Neutrophil (primary cell): ENCODE data around the gene SLC7A1.

Experiments used
- H3K27ac ChIP-seq: fragments of 200-600 bp; sonication (generic); 2 replicates; pipeline ENCODE4 v1.5.1; 2016; ENCODE audit warnings: mild to moderate bottlenecking, moderate library complexity
- H3K27me3 ChIP-seq: fragments of 200-600 bp; sonication (generic); 2 replicates; pipeline ENCODE4 v1.6.0; 2016; ENCODE audit warnings: mild to moderate bottlenecking
- H3K36me3 ChIP-seq: fragments of 200-600 bp; sonication (generic); 2 replicates; pipeline ENCODE4 v1.5.1; 2017
- H3K4me1 ChIP-seq, 2 experiments: fragments of 200-600 bp in 1 of 2; sonication (generic) in 1 of 2; 1 replicate in 1 of 2; 2 replicates in 1 of 2; pipeline versions ENCODE4 v1.5.1 to v1.6.1; 2013 to 2016; ENCODE audit warnings: low read depth in 1 of 2, low read length in 1 of 2, mild to moderate bottlenecking in 1 of 2, moderate library complexity in 1 of 2; ENCODE audit not compliant: control insufficient read depth in 1 of 2, insufficient read depth in 1 of 2
- H3K4me3 ChIP-seq, 2 experiments: fragments of 200-600 bp in 1 of 2; sonication (generic) in 1 of 2; 1 replicate in 1 of 2; 2 replicates in 1 of 2; pipeline ENCODE4 v1.5.1; 2013 to 2016; ENCODE audit warnings: low read depth in 1 of 2, low read length in 1 of 2, mild to moderate bottlenecking in 1 of 2, moderate library complexity in 1 of 2
- H3K9me3 ChIP-seq: fragments of 200-600 bp; sonication (generic); 2 replicates; pipeline ENCODE4 v1.5.1; 2016
- TF ChIP-seq, protein P1 (sequence below): fragments of 200-600 bp; sonication (generic); IDR thresholded peaks from 2 replicates; pipeline ENCODE4 v1.5.1; 2016; ENCODE audit warnings: antibody characterized with exemption

The SLC7A1 gene

DNA sequence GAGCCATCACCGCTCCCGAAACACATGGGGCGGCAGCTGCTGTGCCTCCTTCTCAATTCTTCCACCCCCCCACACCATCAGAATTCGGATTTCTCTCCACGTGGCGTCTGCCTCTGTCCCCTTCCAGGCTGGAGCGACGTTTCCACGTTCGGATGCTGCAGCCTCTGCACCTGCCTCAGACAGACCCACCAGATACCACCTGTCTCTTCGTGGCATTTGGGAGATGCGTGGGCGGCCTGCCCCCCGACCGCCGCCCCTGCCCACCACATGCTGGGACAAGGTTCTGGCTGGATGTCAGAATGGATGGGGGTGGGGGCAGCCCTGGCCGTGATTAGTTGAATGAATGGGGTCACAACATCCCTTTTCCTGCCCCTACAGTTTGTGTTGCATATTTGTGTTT lies 90.0 kb downstream of the SLC7A1 start:
- H3K9me3 ChIP-seq: no peaks in the 10 kb centered on the region
- TF ChIP-seq, protein P1, sequence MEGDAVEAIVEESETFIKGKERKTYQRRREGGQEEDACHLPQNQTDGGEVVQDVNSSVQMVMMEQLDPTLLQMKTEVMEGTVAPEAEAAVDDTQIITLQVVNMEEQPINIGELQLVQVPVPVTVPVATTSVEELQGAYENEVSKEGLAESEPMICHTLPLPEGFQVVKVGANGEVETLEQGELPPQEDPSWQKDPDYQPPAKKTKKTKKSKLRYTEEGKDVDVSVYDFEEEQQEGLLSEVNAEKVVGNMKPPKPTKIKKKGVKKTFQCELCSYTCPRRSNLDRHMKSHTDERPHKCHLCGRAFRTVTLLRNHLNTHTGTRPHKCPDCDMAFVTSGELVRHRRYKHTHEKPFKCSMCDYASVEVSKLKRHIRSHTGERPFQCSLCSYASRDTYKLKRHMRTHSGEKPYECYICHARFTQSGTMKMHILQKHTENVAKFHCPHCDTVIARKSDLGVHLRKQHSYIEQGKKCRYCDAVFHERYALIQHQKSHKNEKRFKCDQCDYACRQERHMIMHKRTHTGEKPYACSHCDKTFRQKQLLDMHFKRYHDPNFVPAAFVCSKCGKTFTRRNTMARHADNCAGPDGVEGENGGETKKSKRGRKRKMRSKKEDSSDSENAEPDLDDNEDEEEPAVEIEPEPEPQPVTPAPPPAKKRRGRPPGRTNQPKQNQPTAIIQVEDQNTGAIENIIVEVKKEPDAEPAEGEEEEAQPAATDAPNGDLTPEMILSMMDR: no peak

DNA sequence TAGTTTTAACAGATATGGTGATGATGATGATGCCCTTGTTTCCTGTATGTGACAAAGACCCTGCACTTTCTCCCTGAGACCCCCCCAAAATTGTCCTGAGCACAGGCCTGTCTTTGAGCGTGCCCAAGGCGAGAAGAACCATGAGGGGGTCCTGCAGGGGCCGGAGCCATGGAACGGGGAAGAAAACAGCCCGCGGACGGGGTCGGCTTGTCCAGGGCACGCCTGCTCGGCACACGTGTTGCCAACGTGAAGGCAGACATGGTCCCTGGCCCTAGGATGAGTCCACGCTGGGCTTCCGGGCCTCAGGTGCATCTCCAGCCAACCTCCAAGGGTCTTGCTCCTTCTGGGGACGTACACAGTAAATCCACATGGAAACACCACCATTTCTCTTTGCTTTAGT lies 90.8 kb downstream of the SLC7A1 start:
- TF ChIP-seq, protein P1: no peak
- H3K9me3 ChIP-seq: no peaks in the 10 kb centered on the region
- H3K36me3 ChIP-seq: no peaks in the 10 kb centered on the region
- H3K4me3 ChIP-seq: no peak overlapping the region
- H3K4me1 ChIP-seq: no peaks in the 10 kb centered on the region
- no peak overlapping the region for H3K27ac ChIP-seq
- H3K27me3 ChIP-seq: peaks cover 40% of the 10 kb centered on the region

More for the DNA sequence above, 90.0 kb downstream of the SLC7A1 start:
- Histone ChIP-seq H3K27ac (no peak overlapping the region), H3K4me1 (no peaks in the 10 kb centered on the region), H3K36me3 (no peaks in the 10 kb centered on the region), H3K4me3 (no peak overlapping the region), H3K27me3 (peaks cover 40% of the 10 kb centered on the region)

DNA sequence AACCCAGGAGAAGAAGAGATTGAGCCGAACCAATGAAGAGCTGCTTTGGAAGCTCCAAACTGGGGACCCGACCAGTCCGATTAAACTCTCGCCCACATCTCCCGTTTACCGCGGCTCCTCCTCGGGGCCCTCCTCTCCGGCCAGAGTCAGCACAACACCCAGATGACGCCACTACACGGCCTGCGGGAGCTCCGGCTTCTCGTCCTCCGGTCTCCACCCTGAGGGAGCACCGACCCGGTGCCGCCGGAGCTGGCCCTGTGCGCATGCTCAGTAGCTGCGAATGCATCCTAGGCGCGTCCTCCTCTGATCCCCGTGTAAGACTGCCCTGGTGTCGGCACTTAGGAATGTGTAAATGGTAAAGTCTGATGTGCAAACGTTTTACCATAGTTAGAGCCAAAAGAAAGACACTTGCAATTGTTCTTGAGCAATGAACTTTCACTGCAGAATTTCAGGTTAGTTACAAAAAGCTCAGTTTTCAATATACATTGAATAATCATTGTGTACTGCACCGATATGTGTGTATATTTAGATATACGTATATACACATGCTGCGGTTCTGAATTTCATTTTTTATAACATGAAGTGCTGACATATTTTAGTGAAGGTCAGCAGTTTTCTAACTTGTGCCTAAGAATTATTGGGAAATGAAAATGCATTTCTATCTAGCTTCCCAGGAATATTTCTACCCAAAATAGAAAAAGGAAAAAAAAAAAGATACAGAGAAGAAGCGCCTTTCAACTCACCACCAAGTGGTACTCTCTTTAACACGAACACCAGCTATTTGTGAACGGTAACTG lies 92.2 kb downstream of the SLC7A1 start:
- Histone ChIP-seq H3K27ac (no peak overlapping the region), H3K36me3 (no peaks in the 10 kb centered on the region), H3K4me3 (no peak overlapping the region), H3K9me3 (no peaks in the 10 kb centered on the region), H3K27me3 (peaks cover 40% of the 10 kb centered on the region), H3K4me1 (no peaks in the 10 kb centered on the region)
- TF ChIP-seq, protein P1: no peak

DNA sequence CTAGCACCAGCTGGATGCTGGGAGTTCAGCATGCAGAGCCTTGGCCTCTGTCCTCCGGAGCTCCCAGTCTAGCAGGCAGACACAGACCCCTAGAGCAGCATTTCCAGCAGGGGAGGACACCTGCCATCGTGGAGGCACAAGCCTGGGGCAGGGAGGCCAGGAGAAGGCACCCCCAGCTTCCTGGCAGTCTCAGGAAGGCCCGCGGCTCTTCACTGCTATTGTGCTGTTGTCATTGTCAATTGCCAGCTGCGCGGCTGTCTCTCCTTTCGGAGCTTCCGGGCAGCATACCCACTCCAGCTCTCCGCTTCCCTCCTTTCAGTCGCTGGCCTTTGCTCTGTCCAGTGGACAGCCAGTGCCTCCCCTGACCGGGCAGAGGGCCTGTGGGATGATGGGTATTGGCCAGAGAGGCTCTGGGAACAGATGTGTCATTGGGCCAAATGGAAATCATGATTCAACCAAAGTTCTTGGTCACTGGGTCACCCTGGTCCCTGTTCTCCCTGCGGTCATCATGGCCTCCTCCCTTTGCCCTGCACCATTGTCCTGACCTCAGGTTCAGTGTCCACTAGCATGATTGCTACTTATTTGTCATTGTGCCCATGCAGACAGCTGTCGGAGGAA lies 93.0 kb downstream of the SLC7A1 start:
- Histone ChIP-seq H3K27ac (no peak overlapping the region), H3K9me3 (no peaks in the 10 kb centered on the region), H3K4me1 (no peaks in the 10 kb centered on the region), H3K27me3 (peaks cover 40% of the 10 kb centered on the region), H3K36me3 (no peaks in the 10 kb centered on the region), H3K4me3 (no peak overlapping the region)
- TF ChIP-seq, protein P1: no peak

DNA sequence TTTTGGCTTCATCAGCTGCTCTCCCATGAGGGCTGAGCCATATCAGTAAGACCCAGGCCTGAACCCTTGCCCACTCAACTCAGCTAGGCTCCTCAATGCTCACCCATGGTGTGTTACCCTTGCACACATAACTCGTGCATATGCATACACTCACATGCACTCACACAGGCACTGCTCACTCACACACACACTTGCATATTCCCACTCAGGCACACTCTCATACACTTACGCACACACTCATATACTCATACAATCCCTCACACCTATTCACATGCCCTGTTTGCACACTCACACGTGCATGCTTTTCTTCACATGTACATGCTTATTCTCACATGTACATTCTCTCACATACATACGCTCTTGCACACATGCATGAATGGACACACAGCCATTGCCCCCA lies 93.8 kb downstream of the SLC7A1 start:
- peaks cover 4% of the 10 kb centered on the region in 2 experiments for H3K4me1 ChIP-seq
- H3K4me3 ChIP-seq: no peak overlapping the region
- H3K27me3 ChIP-seq: peaks cover 40% of the 10 kb centered on the region
- H3K27ac ChIP-seq: no peak overlapping the region
- TF ChIP-seq, protein P1: no peak
- no peaks in the 10 kb centered on the region for H3K9me3 ChIP-seq
- no peaks in the 10 kb centered on the region for H3K36me3 ChIP-seq
